HEK293 (cell line): ENCODE results near the gene SIX3.

Source experiments
- CTCF ChIA-PET: fragments of 350-600 bp; formaldehyde crosslinking; extraction: SDS; loops from one replicate; lab custom pipeline; 2021; ENCODE audit warnings: antibody characterized with exemption; lab: Yijun Ruan, JAX
- POLR2A ChIA-PET: fragments of 300-600 bp; formaldehyde crosslinking; extraction: SDS; loops from one replicate; lab custom pipeline; 2020; ENCODE audit warnings: antibody characterized with exemption, inconsistent platforms; lab: Yijun Ruan, JAX
- H3K27ac ChIP-seq: fragments of 200-500 bp; sonication (Bioruptor generic); 2 replicates; pipeline ENCODE4 v1.5.1; 2014; ENCODE audit warnings: low read depth, low read length, control low read depth, inconsistent platforms; ENCODE audit errors: extremely low read depth
- H3K36me3 ChIP-seq, 2 experiments: fragments of 200-500 bp in 1 of 2; sonication (Bioruptor generic) in 1 of 2; 1 replicate in 1 of 2; 2 replicates in 1 of 2; pipeline ENCODE4 v1.5.1; 2014 to 2017; ENCODE audit warnings: inconsistent platforms in 2 of 2, low read length in 2 of 2; ENCODE audit not compliant: control insufficient read depth in 2 of 2, insufficient read depth in 1 of 2
- H3K4me1 ChIP-seq: fragments of 200-500 bp; sonication (Bioruptor generic); 2 replicates; pipeline ENCODE4 v1.5.1; 2014; ENCODE audit warnings: mild to moderate bottlenecking, low read length, inconsistent platforms; ENCODE audit not compliant: control insufficient read depth, insufficient read depth
- H3K4me3 ChIP-seq: 2 replicates; pipeline ENCODE4 v1.5.1; 2011; ENCODE audit warnings: low read depth, mild to moderate bottlenecking, control low read depth, low read length, moderate library complexity
- H3K9me3 ChIP-seq: fragments of 200-500 bp; sonication (Bioruptor generic); 2 replicates; pipeline ENCODE4 v1.5.1; 2014; ENCODE audit warnings: low read depth, low read length, inconsistent platforms; ENCODE audit not compliant: control insufficient read depth, insufficient read depth
- BCL6B ChIP-seq: fragments of 450-650 bp; formaldehyde crosslinking; IDR thresholded peaks from 2 replicates; pipeline ENCODE4 v1.5.1; 2017; ENCODE audit warnings: missing biosample characterization, missing genetic modification characterization
- GLIS2 ChIP-seq: fragments of 450-650 bp; formaldehyde crosslinking; IDR thresholded peaks from 2 replicates; pipeline ENCODE4 v1.5.1; 2016; ENCODE audit warnings: missing biosample characterization, missing genetic modification characterization
- HOXC10 ChIP-seq: sonication (generic); formaldehyde crosslinking; IDR thresholded peaks from 2 replicates; pipeline ENCODE4 v1.8.1; 2023; ENCODE audit warnings: mild to moderate bottlenecking, missing genetic modification reagents
- OVOL3 ChIP-seq: fragments of 450-650 bp; formaldehyde crosslinking; IDR thresholded peaks from 2 replicates; pipeline ENCODE4 v1.5.1; 2016; ENCODE audit warnings: missing biosample characterization, missing genetic modification characterization
- RBAK ChIP-seq: fragments of 450-650 bp; formaldehyde crosslinking; IDR thresholded peaks from 2 replicates; pipeline ENCODE4 v1.5.1; 2016; ENCODE audit warnings: missing biosample characterization, missing genetic modification characterization
- SP2 ChIP-seq: fragments of 450-650 bp; formaldehyde crosslinking; IDR thresholded peaks from 2 replicates; pipeline ENCODE4 v1.5.1; 2016; ENCODE audit warnings: missing biosample characterization, missing genetic modification characterization
- SP3 ChIP-seq: fragments of 450-650 bp; formaldehyde crosslinking; IDR thresholded peaks from 2 replicates; pipeline ENCODE4 v1.5.1; 2016; ENCODE audit warnings: missing biosample characterization, missing genetic modification characterization
- YY1 ChIP-seq: fragments of 450-650 bp; formaldehyde crosslinking; IDR thresholded peaks from 2 replicates; pipeline ENCODE4 v1.5.1; 2018; ENCODE audit warnings: missing biosample characterization, missing genetic modification characterization
- ZBTB8A ChIP-seq: fragments of 450-650 bp; formaldehyde crosslinking; IDR thresholded peaks from 2 replicates; pipeline ENCODE4 v1.5.1; 2016; ENCODE audit warnings: missing biosample characterization, missing genetic modification characterization
- ZFP41 ChIP-seq: fragments of 450-650 bp; formaldehyde crosslinking; IDR thresholded peaks from 2 replicates; pipeline ENCODE4 v1.5.1; 2016; ENCODE audit warnings: missing biosample characterization, missing genetic modification characterization, borderline replicate concordance
- ZNF140 ChIP-seq: fragments of 450-650 bp; formaldehyde crosslinking; IDR thresholded peaks from 2 replicates; pipeline ENCODE4 v1.5.1; 2016; ENCODE audit warnings: missing biosample characterization, missing genetic modification characterization
- ZNF169 ChIP-seq: fragments of 450-650 bp; formaldehyde crosslinking; IDR thresholded peaks from 2 replicates; pipeline ENCODE4 v1.5.1; 2016; ENCODE audit warnings: missing biosample characterization, missing genetic modification characterization
- ZNF214 ChIP-seq: fragments of 450-650 bp; formaldehyde crosslinking; IDR thresholded peaks from 2 replicates; pipeline ENCODE4 v1.5.1; 2017; ENCODE audit warnings: missing biosample characterization, mild to moderate bottlenecking, missing genetic modification characterization, borderline replicate concordance
- ZNF280C ChIP-seq: fragments of 450-650 bp; formaldehyde crosslinking; IDR thresholded peaks from 2 replicates; pipeline ENCODE4 v1.5.1; 2016; ENCODE audit warnings: missing biosample characterization, missing genetic modification characterization
- ZNF335 ChIP-seq: fragments of 450-650 bp; formaldehyde crosslinking; conservative IDR thresholded peaks from 2 replicates; pipeline ENCODE4 v1.5.1; 2016; ENCODE audit warnings: missing biosample characterization, missing genetic modification characterization
- ZNF354C ChIP-seq: fragments of 450-650 bp; formaldehyde crosslinking; IDR thresholded peaks from 2 replicates; pipeline ENCODE4 v1.5.1; 2016; ENCODE audit warnings: missing biosample characterization, missing genetic modification characterization, low read depth, borderline replicate concordance
- ZNF37A ChIP-seq: fragments of 450-650 bp; IDR thresholded peaks from 2 replicates; pipeline ENCODE4 v1.5.1; 2018; ENCODE audit warnings: missing biosample characterization, missing genetic modification characterization
- ZNF391 ChIP-seq: fragments of 450-650 bp; formaldehyde crosslinking; IDR thresholded peaks from 2 replicates; pipeline ENCODE4 v1.5.1; 2016; ENCODE audit warnings: low read depth, missing biosample characterization, missing genetic modification characterization, borderline replicate concordance
- ZNF473 ChIP-seq: fragments of 450-650 bp; formaldehyde crosslinking; IDR thresholded peaks from 2 replicates; pipeline ENCODE4 v1.5.1; 2017; ENCODE audit warnings: missing biosample characterization, missing genetic modification characterization
- ZNF600 ChIP-seq: fragments of 450-650 bp; formaldehyde crosslinking; IDR thresholded peaks from 2 replicates; pipeline ENCODE4 v1.5.1; 2016; ENCODE audit warnings: missing biosample characterization, missing genetic modification characterization
- ZNF624 ChIP-seq: fragments of 450-650 bp; formaldehyde crosslinking; IDR thresholded peaks from 2 replicates; pipeline ENCODE4 v1.5.1; 2017; ENCODE audit warnings: missing biosample characterization, missing genetic modification characterization
- ZNF626 ChIP-seq: fragments of 450-650 bp; sonication (Bioruptor Pico); formaldehyde crosslinking; IDR thresholded peaks from 2 replicates; pipeline ENCODE4 v1.5.1; 2018; ENCODE audit warnings: missing biosample characterization, missing genetic modification characterization, inconsistent platforms
- ZNF843 ChIP-seq: fragments of 450-650 bp; formaldehyde crosslinking; IDR thresholded peaks from 2 replicates; pipeline ENCODE4 v1.5.1; 2016; ENCODE audit warnings: missing biosample characterization, missing genetic modification characterization
- TF ChIP-seq, protein P1 (sequence below): IDR thresholded peaks from 2 replicates; pipeline ENCODE4 v1.6.1; 2011; ENCODE audit warnings: mild to moderate bottlenecking, low read depth, low read length, borderline replicate concordance
- TF ChIP-seq, protein P2 (sequence below): fragments of 450-650 bp; formaldehyde crosslinking; IDR thresholded peaks from 2 replicates; pipeline ENCODE4; 2016; ENCODE audit warnings: missing biosample characterization, missing genetic modification characterization
- TF ChIP-seq, protein P3 (sequence below): fragments of 450-650 bp; formaldehyde crosslinking; IDR thresholded peaks from 2 replicates; pipeline ENCODE4 v1.5.1; 2016; ENCODE audit warnings: missing biosample characterization, missing genetic modification characterization
- TF ChIP-seq, protein P4 (sequence below): fragments of 450-650 bp; formaldehyde crosslinking; IDR thresholded peaks from 2 replicates; pipeline ENCODE4 v1.5.1; 2016; ENCODE audit warnings: missing biosample characterization, missing genetic modification characterization

Gene SIX3

GRCh38 chr2:44937688-44938240 is 3.7 kb upstream of the SIX3 start (continued):
- TF ChIP-seq ZFP41 (tag by site-specific recombination) (no peak), ZNF354C (no peak)
- TF ChIP-seq, all 188 proteins: peak for 0

DNA sequence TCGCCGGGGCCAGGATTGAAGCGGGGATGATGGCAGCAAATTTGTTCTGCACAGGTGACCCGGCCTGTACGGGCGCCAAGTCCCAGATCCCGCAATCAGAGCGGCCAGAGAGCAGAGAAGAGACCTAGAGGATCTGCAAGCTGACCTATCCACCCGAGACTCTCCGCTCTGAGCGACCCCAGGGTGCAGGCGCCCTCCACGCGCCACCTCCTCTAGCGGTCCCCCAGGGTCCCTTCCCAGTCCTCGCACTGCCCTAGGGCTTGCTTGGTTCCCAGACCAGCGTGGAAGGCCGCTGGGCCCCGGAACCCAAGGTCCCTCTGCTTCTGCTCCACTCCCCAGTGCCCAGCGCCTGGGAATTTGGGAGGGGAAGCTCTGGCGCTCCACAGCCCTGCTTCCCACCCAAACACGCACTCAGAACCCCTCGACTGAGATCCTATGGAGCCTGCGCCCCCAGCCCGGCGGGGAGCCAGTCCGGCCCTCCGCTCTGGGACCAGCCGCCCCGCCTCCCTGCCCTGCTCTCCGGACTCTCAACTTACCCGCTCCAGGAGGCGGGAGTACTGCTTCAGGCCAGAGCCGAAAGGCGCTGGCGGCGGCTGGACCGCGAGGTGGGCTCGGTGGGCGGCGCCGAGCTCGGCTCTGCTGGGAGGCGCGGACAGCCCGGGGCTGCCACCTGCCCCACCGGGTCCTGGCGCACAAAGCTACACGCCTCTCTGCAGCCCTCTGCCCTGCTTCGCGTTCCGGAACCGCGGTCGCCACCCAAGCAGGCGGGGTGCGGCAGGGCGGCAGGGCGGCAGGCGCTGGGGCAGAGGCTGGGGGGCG is 3.0 kb upstream of the SIX3 start:
- ChIA-PET POLR2A (interaction anchor here (0.7 kb wide), 1 partner anchor 257 kb away, joined by 3 read pairs; no protein-coding TSS in a partner anchor), CTCF (interaction anchor here (0.6 kb wide), 1 partner anchor 51 kb away, joined by 3 read pairs; no protein-coding TSS in a partner anchor)
- Histone ChIP-seq H3K36me3 (no peaks in the 10 kb centered on the region), H3K27ac (no peak overlapping the region), H3K9me3 (no peaks in the 10 kb centered on the region), H3K4me3 (peak overlapping the region; percentile 32), H3K4me1 (no peaks in the 10 kb centered on the region)
- no peak for TF ChIP-seq YY1 (tag by site-specific recombination)
- no peak for TF ChIP-seq ZNF626 (tag by site-specific recombination)
- TF ChIP-seq GLIS2 (tag by site-specific recombination), result peak; percentile 64; the same call in 1 of the 2 replicates
- TF ChIP-seq ZNF473 (tag by site-specific recombination), result no peak
- no peak for TF ChIP-seq HOXC10 (CRISPR knock-in tag)
- TF ChIP-seq ZNF169, result no peak
- no peak for TF ChIP-seq OVOL3 (tag by site-specific recombination)
- TF ChIP-seq ZNF391 (tag by site-specific recombination), result no peak
- 0 out of 2 replicates have a peak, but pooled peaks have one; percentile 16 for TF ChIP-seq SP2 (tag by site-specific recombination)
- TF ChIP-seq, protein P1, sequence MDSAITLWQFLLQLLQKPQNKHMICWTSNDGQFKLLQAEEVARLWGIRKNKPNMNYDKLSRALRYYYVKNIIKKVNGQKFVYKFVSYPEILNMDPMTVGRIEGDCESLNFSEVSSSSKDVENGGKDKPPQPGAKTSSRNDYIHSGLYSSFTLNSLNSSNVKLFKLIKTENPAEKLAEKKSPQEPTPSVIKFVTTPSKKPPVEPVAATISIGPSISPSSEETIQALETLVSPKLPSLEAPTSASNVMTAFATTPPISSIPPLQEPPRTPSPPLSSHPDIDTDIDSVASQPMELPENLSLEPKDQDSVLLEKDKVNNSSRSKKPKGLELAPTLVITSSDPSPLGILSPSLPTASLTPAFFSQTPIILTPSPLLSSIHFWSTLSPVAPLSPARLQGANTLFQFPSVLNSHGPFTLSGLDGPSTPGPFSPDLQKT, result no peak
- no peak for TF ChIP-seq ZNF280C
- no peak for TF ChIP-seq RBAK (tag by site-specific recombination)
- no peak for TF ChIP-seq ZNF214
- TF ChIP-seq, protein P2, sequence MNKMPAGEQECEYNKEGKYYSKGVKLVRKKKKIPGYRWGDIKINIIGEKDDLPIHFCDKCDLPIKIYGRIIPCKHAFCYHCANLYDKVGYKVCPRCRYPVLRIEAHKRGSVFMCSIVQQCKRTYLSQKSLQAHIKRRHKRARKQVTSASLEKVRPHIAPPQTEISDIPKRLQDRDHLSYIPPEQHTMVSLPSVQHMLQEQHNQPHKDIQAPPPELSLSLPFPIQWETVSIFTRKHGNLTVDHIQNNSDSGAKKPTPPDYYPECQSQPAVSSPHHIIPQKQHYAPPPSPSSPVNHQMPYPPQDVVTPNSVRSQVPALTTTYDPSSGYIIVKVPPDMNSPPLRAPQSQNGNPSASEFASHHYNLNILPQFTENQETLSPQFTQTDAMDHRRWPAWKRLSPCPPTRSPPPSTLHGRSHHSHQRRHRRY (tag by site-specific recombination), result no peak
- no peak for TF ChIP-seq ZNF140
- TF ChIP-seq ZNF37A (tag by site-specific recombination), result no peak
- TF ChIP-seq, protein P3, sequence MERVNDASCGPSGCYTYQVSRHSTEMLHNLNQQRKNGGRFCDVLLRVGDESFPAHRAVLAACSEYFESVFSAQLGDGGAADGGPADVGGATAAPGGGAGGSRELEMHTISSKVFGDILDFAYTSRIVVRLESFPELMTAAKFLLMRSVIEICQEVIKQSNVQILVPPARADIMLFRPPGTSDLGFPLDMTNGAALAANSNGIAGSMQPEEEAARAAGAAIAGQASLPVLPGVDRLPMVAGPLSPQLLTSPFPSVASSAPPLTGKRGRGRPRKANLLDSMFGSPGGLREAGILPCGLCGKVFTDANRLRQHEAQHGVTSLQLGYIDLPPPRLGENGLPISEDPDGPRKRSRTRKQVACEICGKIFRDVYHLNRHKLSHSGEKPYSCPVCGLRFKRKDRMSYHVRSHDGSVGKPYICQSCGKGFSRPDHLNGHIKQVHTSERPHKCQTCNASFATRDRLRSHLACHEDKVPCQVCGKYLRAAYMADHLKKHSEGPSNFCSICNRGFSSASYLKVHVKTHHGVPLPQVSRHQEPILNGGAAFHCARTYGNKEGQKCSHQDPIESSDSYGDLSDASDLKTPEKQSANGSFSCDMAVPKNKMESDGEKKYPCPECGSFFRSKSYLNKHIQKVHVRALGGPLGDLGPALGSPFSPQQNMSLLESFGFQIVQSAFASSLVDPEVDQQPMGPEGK (tag by site-specific recombination), result 0 out of 2 replicates have a peak, but pooled peaks have one; percentile 19
- no peak for TF ChIP-seq BCL6B
- TF ChIP-seq SP3, result peak; percentile 36; the same call in 1 of the 2 replicates
- TF ChIP-seq, protein P4, sequence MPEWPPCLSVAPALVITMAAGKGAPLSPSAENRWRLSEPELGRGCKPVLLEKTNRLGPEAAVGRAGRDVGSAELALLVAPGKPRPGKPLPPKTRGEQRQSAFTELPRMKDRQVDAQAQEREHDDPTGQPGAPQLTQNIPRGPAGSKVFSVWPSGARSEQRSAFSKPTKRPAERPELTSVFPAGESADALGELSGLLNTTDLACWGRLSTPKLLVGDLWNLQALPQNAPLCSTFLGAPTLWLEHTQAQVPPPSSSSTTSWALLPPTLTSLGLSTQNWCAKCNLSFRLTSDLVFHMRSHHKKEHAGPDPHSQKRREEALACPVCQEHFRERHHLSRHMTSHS (tag by site-specific recombination), result no peak
- no peak for TF ChIP-seq ZNF843 (tag by site-specific recombination)
- TF ChIP-seq ZNF624, result no peak
- TF ChIP-seq ZNF600, result peak; percentile 54
- TF ChIP-seq ZBTB8A (tag by site-specific recombination), result peak; percentile 59; the same call in 1 of the 2 replicates
- no peak for TF ChIP-seq ZNF335
